A549 (cell line): Measurements from ENCODE around the gene GUCA1A. TPM values are rescaled to one million over a fixed set of nuclear protein-coding genes. Genes with fewer than 3 reads are reported as not detected.
A peak's percentile ranks its signal among the peaks of the same experiment; 100 is the strongest.

ENCODE experiments used
- ATAC-seq, 2 experiments: fragments of 200-7000 bp in 1 of 2; fragments of >200 bp in 1 of 2; cut with Nextera tagmentation in 1 of 2; cut with Tn5 transposase in 1 of 2; 3 replicates each; pipeline versions ENCODE4 v1.8.0 to v1.9.1; 2018 to 2020; ENCODE audit warnings: mild to moderate bottlenecking in 1 of 2, moderate library complexity in 1 of 2
- CTCF ChIA-PET: fragments of 300-600 bp; sonication (Branson Sonifier 250); formaldehyde crosslinking; extraction: SDS; loops from one replicate; lab custom pipeline; 2021; ENCODE audit warnings: antibody characterized with exemption, inconsistent platforms; lab: Yijun Ruan, JAX
- POLR2A ChIA-PET: fragments of 350-600 bp; formaldehyde crosslinking; extraction: SDS; loops from one replicate; lab custom pipeline; 2021; ENCODE audit warnings: antibody characterized with exemption, inconsistent platforms; lab: Yijun Ruan, JAX
- DNase-seq, 2 experiments: peaks; one replicate each; pipeline versions ENCODE4 v3.0.0 to v3.0.0-alpha.2; 2011 to 2016; ENCODE audit warnings: low read depth in 1 of 2, low spot score in 1 of 2
- FAIRE-seq: peaks from 2 replicates; lab custom pipeline; 2011; peaks lifted over from hg19 to GRCh38; lab: Jason Lieb, UNC
- H3K27ac ChIP-seq, 2 experiments: fragments of >200 bp; sonication (Bioruptor Twin); formaldehyde crosslinking; 3 replicates each; pipeline ENCODE4 v1.5.1; 2016 to 2017
- H3K4me1 ChIP-seq: fragments of >200 bp; sonication (Bioruptor Twin); formaldehyde crosslinking; 3 replicates; pipeline ENCODE4 v1.6.1; 2016
- H3K4me2 ChIP-seq: fragments of >200 bp; sonication (Bioruptor Twin); formaldehyde crosslinking; 3 replicates; pipeline ENCODE4 v1.6.1; 2016
- H3K4me3 ChIP-seq: fragments of >200 bp; sonication (Bioruptor Twin); formaldehyde crosslinking; 3 replicates; pipeline ENCODE4 v1.5.1; 2016
- H3K9me3 ChIP-seq: fragments of >200 bp; sonication (Bioruptor Twin); formaldehyde crosslinking; 3 replicates; pipeline ENCODE4 v1.6.1; 2016
- CBX8 ChIP-seq: fragments of 200-600 bp; sonication (generic); IDR thresholded peaks from 2 replicates; pipeline ENCODE4 v1.6.1; 2016
- EP300 ChIP-seq, 2 experiments: fragments of >200 bp; sonication (Bioruptor Twin); formaldehyde crosslinking; IDR thresholded peaks; 2 replicates in 1 of 2; 3 replicates in 1 of 2; pipeline ENCODE4 v1.6.1; 2016 to 2017
- HEYL ChIP-seq: fragments of 250-450 bp; sonication (Bioruptor Pico); IDR thresholded peaks from 2 replicates; pipeline ENCODE4 v1.8.0; 2021; ENCODE audit warnings: mild to moderate bottlenecking, moderate library complexity
- HOXB13 ChIP-seq: fragments of 250-450 bp; sonication (Bioruptor Pico); IDR thresholded peaks from 2 replicates; pipeline ENCODE4 v1.5.0; 2020; ENCODE audit warnings: low read depth, mild to moderate bottlenecking, moderate library complexity
- HOXB5 ChIP-seq: fragments of 250-450 bp; sonication (Bioruptor Pico); IDR thresholded peaks from 2 replicates; pipeline ENCODE4 v1.5.0; 2020; ENCODE audit warnings: mild to moderate bottlenecking, moderate library complexity
- JUNB ChIP-seq: fragments of >200 bp; sonication (Bioruptor Twin); formaldehyde crosslinking; IDR thresholded peaks from 2 replicates; pipeline ENCODE4 v1.6.1; 2016
- KDM1A ChIP-seq: fragments of 200-600 bp; sonication (generic); IDR thresholded peaks from 2 replicates; pipeline ENCODE4 v1.6.1; 2016; ENCODE audit warnings: low read depth, mild to moderate bottlenecking
- KDM5A ChIP-seq: fragments of 200-600 bp; sonication (generic); IDR thresholded peaks from 2 replicates; pipeline ENCODE4 v1.6.1; 2016; ENCODE audit warnings: antibody characterized with exemption, mild to moderate bottlenecking
- MAFK ChIP-seq: fragments of 450-650 bp; IDR thresholded peaks from 2 replicates; pipeline ENCODE4 v1.6.1; 2014; ENCODE audit not compliant: partially characterized antibody
- MAZ ChIP-seq: fragments of 150-350 bp; IDR thresholded peaks from 2 replicates; pipeline ENCODE4 v1.6.1; 2014; ENCODE audit warnings: antibody characterized with exemption, low read depth, low read length, borderline replicate concordance
- MYC ChIP-seq: IDR thresholded peaks from 2 replicates; pipeline ENCODE4 v1.6.1; 2012; ENCODE audit warnings: mild to moderate bottlenecking, inconsistent platforms, low read length, improper control_type of control experiment, borderline replicate concordance
- NPAS2 ChIP-seq: fragments of 250-450 bp; sonication (Bioruptor Pico); IDR thresholded peaks from 2 replicates; pipeline ENCODE4 v1.8.0; 2022; ENCODE audit warnings: mild to moderate bottlenecking, moderate library complexity, borderline replicate concordance
- NR3C1 ChIP-seq: fragments of >200 bp; sonication (Bioruptor Twin); formaldehyde crosslinking; IDR thresholded peaks from 3 replicates; pipeline ENCODE4 v1.6.1; 2017
- RNF2 ChIP-seq: fragments of 200-600 bp; sonication (generic); IDR thresholded peaks from 2 replicates; pipeline ENCODE4 v1.6.1; 2016; ENCODE audit warnings: low read depth, mild to moderate bottlenecking, antibody characterized with exemption, moderate library complexity, borderline replicate concordance
- SMC3 ChIP-seq: fragments of >200 bp; sonication (Bioruptor Twin); formaldehyde crosslinking; IDR thresholded peaks from 3 replicates; pipeline ENCODE4 v1.6.1; 2018; ENCODE audit warnings: inconsistent platforms
- TP53 ChIP-seq: fragments of 250-450 bp; sonication (Bioruptor Pico); IDR thresholded peaks from 2 replicates; pipeline ENCODE4 v1.5.0; 2021; ENCODE audit warnings: mild to moderate bottlenecking, moderate library complexity
- ZC3H11A ChIP-seq: fragments of 450-650 bp; IDR thresholded peaks from 2 replicates; pipeline ENCODE4 v1.6.1; 2014; ENCODE audit warnings: antibody characterized with exemption, mild to moderate bottlenecking
- ZFP36 ChIP-seq: fragments of 450-650 bp; IDR thresholded peaks from 2 replicates; pipeline ENCODE4 v1.6.1; 2014; ENCODE audit warnings: borderline replicate concordance; ENCODE audit not compliant: partially characterized antibody
- WGBS: methylation state at CpG from one replicate; pipeline ENCODE4 v1.1.6; 2017; ENCODE audit errors: missing lambda C conversion rate; 5-methylcytosine and 5-hydroxymethylcytosine counted together
- polyA plus RNA-seq, 4 experiments: library from polyadenylated mRNA; depleted of rRNA in 3 of 4; stranded (reverse); fragments of >200 nt; fragmentation: RNase III in 1 of 4; extraction: RNeasy Plus Mini Kit Qiagen cat#74134 plus additional on column Dnase treatment in 1 of 4; gene quantifications; 2 replicates in 3 of 4; 3 replicates in 1 of 4; pipeline ENCODE4 v1.2.3, GENCODE V29; 2011 to 2017
- TF ChIP-seq, protein P1 (sequence below): fragments of 250-450 bp; sonication (Bioruptor Pico); IDR thresholded peaks from 2 replicates; pipeline ENCODE4 v1.5.0; 2021; ENCODE audit warnings: mild to moderate bottlenecking, moderate library complexity, borderline replicate concordance
- TF ChIP-seq, protein P2 (sequence below): IDR thresholded peaks from 2 replicates; pipeline ENCODE4 v1.6.1; 2012
- TF ChIP-seq, protein P3 (sequence below): fragments of >200 bp; sonication (Bioruptor Twin); formaldehyde crosslinking; IDR thresholded peaks from 2 replicates; pipeline ENCODE4 v1.6.1; 2016
- TF ChIP-seq, protein P4 (sequence below): IDR thresholded peaks from 2 replicates; pipeline ENCODE4 v1.6.1; 2012; ENCODE audit warnings: low read depth, borderline replicate concordance
- TF ChIP-seq, protein P5 (sequence below): IDR thresholded peaks from 2 replicates; pipeline ENCODE4 v1.6.1; 2012
- TF ChIP-seq, protein P6 (sequence below): fragments of >200 bp; sonication (Bioruptor Twin); formaldehyde crosslinking; IDR thresholded peaks from 3 replicates; pipeline ENCODE4 v1.6.1; 2016

GUCA1A gene
- polyA plus RNA-seq, 2 of the 4 experiments (the other 2 are of a cell fraction), result not detected

DNA sequence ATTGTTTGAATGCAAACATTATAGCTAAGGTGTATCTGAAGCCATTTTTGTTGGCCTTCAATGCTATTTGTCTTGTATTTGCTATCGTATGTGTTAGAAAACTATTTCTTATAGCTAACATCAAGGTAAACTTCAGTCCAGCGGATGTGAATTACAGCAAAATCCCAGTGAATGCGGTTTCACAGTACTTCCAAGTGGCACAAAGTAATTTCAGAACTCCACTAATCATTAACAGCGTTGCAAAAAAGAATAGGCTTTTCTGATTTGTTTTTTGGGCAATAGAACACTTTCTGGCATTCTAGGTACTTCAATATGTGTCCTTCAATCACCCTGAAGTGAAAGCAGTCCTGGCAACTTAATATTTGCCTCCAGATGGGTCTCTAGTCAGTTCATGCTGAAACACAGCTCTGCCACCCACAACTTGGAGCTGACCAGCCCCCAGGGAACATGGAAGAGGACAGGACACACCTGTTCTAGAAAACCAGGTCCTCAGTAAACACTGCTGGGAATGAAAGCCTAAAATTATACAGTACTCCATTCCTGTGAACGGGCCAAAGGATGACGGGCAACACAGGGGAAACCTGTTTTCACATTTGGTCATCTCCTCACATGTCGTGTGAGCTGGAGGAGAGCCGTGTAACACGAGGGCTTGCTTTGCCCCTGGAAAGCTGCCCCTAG is 54.1 kb downstream of the GUCA1A start:
- no peak for FAIRE-seq
- ChIA-PET CTCF (interaction anchor here (0.9 to 3.7 kb wide), 7 partner anchors 12 to 320 kb away, joined by 3 to 17 read pairs (median 3); no protein-coding TSS in a partner anchor), POLR2A (no interaction called here)
- H3K4me1 ChIP-seq, result peaks cover 53% of the 10 kb centered on the region
- 38% methylated on average over 9 of the region's 9 CpGs for WGBS
- H3K9me3 ChIP-seq, result no peaks in the 10 kb centered on the region
- no peak for ATAC-seq
- 0 out of 3 replicates have a peak overlapping the region, but pooled peaks have one; percentile 8 for H3K4me3 ChIP-seq
- DNase-seq, result peak in 1 of 2 experiments; percentile 16
- peak overlapping the region; percentile 76 for H3K4me2 ChIP-seq
- H3K27ac ChIP-seq, result peak overlapping the region; percentile 78 to 89
- TF ChIP-seq HOXB13 (CRISPR knock-in tag) (no peak), SMC3 (no peak), HOXB5 (CRISPR knock-in tag) (no peak), TP53 (no peak), EP300 (IDR thresholded peaks at IDR 0.05) (no peak), RNF2 (no peak), MYC (no peak), NR3C1 (no peak)
- TF ChIP-seq, protein P1, sequence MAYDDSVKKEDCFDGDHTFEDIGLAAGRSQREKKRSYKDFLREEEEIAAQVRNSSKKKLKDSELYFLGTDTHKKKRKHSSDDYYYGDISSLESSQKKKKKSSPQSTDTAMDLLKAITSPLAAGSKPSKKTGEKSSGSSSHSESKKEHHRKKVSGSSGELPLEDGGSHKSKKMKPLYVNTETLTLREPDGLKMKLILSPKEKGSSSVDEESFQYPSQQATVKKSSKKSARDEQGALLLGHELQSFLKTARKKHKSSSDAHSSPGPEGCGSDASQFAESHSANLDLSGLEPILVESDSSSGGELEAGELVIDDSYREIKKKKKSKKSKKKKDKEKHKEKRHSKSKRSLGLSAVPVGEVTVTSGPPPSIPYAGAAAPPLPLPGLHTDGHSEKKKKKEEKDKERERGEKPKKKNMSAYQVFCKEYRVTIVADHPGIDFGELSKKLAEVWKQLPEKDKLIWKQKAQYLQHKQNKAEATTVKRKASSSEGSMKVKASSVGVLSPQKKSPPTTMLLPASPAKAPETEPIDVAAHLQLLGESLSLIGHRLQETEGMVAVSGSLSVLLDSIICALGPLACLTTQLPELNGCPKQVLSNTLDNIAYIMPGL (CRISPR knock-in tag), result no peak
- TF ChIP-seq, protein P2, sequence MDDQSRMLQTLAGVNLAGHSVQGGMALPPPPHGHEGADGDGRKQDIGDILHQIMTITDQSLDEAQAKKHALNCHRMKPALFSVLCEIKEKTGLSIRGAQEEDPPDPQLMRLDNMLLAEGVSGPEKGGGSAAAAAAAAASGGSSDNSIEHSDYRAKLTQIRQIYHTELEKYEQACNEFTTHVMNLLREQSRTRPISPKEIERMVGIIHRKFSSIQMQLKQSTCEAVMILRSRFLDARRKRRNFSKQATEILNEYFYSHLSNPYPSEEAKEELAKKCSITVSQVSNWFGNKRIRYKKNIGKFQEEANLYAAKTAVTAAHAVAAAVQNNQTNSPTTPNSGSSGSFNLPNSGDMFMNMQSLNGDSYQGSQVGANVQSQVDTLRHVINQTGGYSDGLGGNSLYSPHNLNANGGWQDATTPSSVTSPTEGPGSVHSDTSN, result no peak

DNA sequence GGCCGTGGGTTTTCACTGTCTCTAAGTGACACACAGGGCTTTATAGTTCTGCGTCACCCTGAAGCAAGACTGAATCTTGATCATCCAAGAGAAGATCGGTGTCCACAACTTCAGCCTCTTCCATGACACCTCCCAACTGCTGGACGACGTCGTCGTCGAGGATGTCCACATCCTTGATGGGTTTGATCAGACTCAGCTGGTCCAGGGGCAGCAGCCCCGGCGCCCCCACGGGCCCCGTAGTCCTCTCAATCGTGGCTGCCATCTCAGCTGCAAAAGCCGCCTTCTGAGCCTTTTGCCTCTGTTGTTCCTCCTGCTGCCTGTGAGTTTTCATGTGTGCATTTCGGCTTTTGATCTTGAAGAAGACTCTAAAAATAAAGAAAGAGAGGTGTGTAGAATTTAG is 55.1 kb downstream of the GUCA1A start:
- TF ChIP-seq CBX8 (no peak), KDM5A (no peak), MAFK (no peak), HEYL (CRISPR knock-in tag) (no peak), MAZ (no peak), ZFP36 (no peak), NPAS2 (no peak), ZC3H11A (no peak), KDM1A (no peak), TP53 (no peak), JUNB (no peak)
- TF ChIP-seq, protein P1 (CRISPR knock-in tag), result no peak
- TF ChIP-seq, protein P3, sequence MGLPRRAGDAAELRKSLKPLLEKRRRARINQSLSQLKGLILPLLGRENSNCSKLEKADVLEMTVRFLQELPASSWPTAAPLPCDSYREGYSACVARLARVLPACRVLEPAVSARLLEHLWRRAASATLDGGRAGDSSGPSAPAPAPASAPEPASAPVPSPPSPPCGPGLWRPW, result no peak
- TF ChIP-seq, protein P4, sequence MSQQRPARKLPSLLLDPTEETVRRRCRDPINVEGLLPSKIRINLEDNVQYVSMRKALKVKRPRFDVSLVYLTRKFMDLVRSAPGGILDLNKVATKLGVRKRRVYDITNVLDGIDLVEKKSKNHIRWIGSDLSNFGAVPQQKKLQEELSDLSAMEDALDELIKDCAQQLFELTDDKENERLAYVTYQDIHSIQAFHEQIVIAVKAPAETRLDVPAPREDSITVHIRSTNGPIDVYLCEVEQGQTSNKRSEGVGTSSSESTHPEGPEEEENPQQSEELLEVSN, result no peak
- TF ChIP-seq, protein P5, sequence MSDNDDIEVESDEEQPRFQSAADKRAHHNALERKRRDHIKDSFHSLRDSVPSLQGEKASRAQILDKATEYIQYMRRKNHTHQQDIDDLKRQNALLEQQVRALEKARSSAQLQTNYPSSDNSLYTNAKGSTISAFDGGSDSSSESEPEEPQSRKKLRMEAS, result no peak
- TF ChIP-seq, protein P6, sequence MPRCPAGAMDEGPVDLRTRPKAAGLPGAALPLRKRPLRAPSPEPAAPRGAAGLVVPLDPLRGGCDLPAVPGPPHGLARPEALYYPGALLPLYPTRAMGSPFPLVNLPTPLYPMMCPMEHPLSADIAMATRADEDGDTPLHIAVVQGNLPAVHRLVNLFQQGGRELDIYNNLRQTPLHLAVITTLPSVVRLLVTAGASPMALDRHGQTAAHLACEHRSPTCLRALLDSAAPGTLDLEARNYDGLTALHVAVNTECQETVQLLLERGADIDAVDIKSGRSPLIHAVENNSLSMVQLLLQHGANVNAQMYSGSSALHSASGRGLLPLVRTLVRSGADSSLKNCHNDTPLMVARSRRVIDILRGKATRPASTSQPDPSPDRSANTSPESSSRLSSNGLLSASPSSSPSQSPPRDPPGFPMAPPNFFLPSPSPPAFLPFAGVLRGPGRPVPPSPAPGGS, result no peak
- Histone ChIP-seq H3K27ac (peak overlapping the region; percentile 78 to 89; a peak in 4 of 6 replicates), H3K4me3 (no peak overlapping the region), H3K4me2 (no peak overlapping the region), H3K4me1 (peaks cover 48% of the 10 kb centered on the region), H3K9me3 (no peaks in the 10 kb centered on the region)
- no peak for DNase-seq
- ChIA-PET POLR2A (no interaction called here), CTCF (interaction anchor here (1.0 to 3.7 kb wide), 4 partner anchors 13 to 319 kb away, joined by 4 to 17 read pairs (median 8); no protein-coding TSS in a partner anchor)
- ATAC-seq, result no peak
- WGBS, result 92% methylated on average over 15 of the region's 15 CpGs
- no peak for FAIRE-seq
